ENCODE results near the gene ARFRP1. TPM values are rescaled to one million over a fixed set of nuclear protein-coding genes. Genes with fewer than 3 reads are reported as not detected.

Gene ARFRP1
- total and polyA plus RNA-seq, 8 donors: 7.6 to 103 (median 35.9) TPM

DNA sequence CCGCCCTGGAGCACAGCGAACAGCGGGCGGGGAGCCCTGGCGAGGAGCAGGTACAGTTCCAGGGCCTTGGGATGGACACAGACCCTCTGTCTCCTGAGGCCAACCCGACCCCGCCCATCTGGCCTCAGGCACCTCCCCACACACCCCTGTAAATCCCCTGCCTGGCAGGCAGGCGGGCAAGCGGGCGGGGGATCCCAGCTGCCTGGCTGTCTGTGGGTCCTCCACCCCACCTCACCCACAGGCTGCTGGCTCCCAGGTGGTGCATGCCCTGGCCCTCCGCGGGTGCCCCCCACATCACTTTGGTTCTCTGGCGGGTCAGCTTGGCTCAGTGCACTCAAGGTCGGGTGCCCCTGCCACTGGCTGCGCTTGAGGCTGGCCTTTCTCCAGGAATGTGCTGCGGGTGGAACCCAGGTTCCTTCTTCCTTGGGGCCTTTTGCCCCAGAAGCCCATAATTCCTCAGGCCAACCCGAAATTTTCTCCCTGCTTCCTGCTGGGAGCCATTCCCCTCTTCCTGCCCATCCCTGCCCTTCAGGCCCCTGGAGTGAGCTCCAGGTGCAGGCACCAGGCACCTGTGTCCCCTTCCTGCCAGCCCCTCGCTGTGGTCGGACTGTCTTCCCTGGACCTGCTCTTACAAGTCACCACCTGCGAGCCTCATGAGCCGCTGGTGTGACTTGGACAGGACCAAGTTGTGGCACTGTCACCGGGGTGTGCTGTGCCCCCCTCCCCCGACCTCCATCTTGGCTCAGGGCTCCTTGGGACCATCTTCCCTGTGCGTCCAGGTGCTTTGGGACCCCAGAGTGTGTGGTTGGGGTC is 16.7 kb downstream of the ARFRP1 start:
- TF ChIP-seq CTCF (IDR thresholded peaks at IDR 0.05) (no peak), POLR2AphosphoS5 (IDR thresholded peaks at IDR 0.05) (no peak), POLR2A (IDR thresholded peaks at IDR 0.05) (no peak), EP300 (IDR thresholded peaks at IDR 0.05) (no peak)
- DNase-seq: peak in 1 of 2 donors; percentile 30
- intact Hi-C loops (cut with DNase I; ENCODE audit: low total_unique reads): no loop called here
- Histone ChIP-seq H3K4me3 (no peak overlapping the region), H3K27ac (peak overlapping the region in 3 of 5 donors; percentile 10 to 56 (median 29)), H3K27me3 (no peaks in the 10 kb centered on the region), H3K36me3 (peaks cover 16 to 45% (median 23%) of the 10 kb centered on the region in 4 donors), H3K9me3 (no peaks in the 10 kb centered on the region), H3K4me1 (peaks cover 26 to 72% (median 46%) of the 10 kb centered on the region in 4 donors)
- 68 to 77% (median 70%) methylated on average over 14 to 24 of the region's 24 CpGs for WGBS, 5 donors

GRCh38 chr20:63690003-63690897 is 17.5 kb downstream of the ARFRP1 start:
- 85 to 94% (median 91%) methylated on average over 13 to 40 of the region's 40 CpGs for WGBS, 5 donors
- no peak for DNase-seq
- H3K36me3 ChIP-seq: peaks cover 14 to 41% (median 18%) of the 10 kb centered on the region in 4 donors
- peak overlapping the region in 2 of 5 donors; percentile 26 to 83 for H3K27ac ChIP-seq
- H3K4me3 ChIP-seq: no peak overlapping the region
- H3K9me3 ChIP-seq: no peaks in the 10 kb centered on the region
- no peak for TF ChIP-seq POLR2A (IDR thresholded peaks at IDR 0.05)
- no peak for TF ChIP-seq CTCF (IDR thresholded peaks at IDR 0.05)
- TF ChIP-seq POLR2AphosphoS5 (IDR thresholded peaks at IDR 0.05): no peak
- no peak for TF ChIP-seq EP300 (IDR thresholded peaks at IDR 0.05)
- H3K27me3 ChIP-seq: no peaks in the 10 kb centered on the region
- H3K4me1 ChIP-seq: peaks cover 32 to 72% (median 47%) of the 10 kb centered on the region in 4 donors
- intact Hi-C loops (cut with DNase I; ENCODE audit: low total_unique reads): no loop called here

DNA sequence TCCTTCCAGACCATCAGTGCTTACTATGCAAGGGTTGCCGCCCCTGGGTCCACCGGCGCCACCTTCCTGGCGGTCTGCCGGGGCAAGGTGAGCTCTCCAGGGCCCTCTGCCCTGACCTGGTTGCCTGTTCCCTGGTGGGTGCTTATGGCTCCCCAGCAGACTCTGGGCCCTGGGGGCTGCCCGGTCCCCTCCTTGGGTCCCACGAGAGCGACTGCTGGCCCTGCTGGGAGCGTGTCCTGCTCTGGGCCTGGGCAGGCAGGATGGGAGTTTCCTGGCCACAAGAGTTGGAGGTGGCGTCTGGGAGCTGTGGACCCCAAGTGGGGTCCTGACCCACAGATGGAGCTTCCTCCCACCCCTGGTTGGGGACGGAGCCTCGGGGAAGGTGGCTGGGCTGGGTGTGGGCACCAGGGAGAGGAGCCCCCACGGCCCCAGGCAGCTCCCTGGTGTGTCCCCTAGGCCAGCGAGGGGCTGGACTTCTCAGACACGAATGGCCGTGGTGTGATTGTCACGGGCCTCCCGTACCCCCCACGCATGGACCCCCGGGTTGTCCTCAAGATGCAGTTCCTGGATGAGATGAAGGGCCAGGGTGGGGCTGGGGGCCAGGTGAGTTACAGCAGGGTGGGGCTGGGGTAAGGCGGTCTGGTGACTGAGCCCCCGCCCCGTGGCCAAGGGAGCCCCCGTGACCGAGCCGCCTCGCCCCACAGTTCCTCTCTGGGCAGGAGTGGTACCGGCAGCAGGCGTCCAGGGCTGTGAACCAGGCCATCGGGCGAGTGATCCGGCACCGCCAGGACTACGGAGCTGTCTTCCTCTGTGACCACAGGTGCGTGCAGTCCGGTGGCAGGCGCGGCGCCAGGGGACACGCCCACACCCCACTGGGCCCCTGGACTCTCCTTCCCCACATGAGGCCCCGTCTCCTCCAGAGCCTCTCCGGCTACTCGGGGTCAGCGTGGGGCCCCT is 18.5 kb downstream of the ARFRP1 start:
- TF ChIP-seq POLR2AphosphoS5 (IDR thresholded peaks at IDR 0.05) (no peak), EP300 (IDR thresholded peaks at IDR 0.05) (no peak), CTCF (IDR thresholded peaks at IDR 0.05) (no peak), POLR2A (IDR thresholded peaks at IDR 0.05) (no peak)
- WGBS, 5 donors: 80 to 92% (median 86%) methylated on average over 20 to 44 of the region's 44 CpGs
- Histone ChIP-seq H3K4me3 (no peak overlapping the region), H3K27ac (peak overlapping the region in 4 of 5 donors; percentile 82 to 93 (median 83)), H3K27me3 (no peaks in the 10 kb centered on the region), H3K9me3 (no peaks in the 10 kb centered on the region), H3K4me1 (peaks cover 32 to 74% (median 49%) of the 10 kb centered on the region in 4 donors), H3K36me3 (peaks cover 4 to 32% (median 9%) of the 10 kb centered on the region in 4 donors)
- intact Hi-C loops (cut with DNase I; ENCODE audit: low total_unique reads): no loop called here
- DNase-seq: no peak

All from stomach (tissue), 9 donors.